HG03469 (cell line): Measurements from ENCODE around the gene SPTBN4.
"Not testable (repeated sequence)": the region's sequence is repeated elsewhere in the genome, so short reads cannot be mapped to it uniquely, and the experiment has no call there.

ENCODE experiments used
- ATAC-seq: cut with Tn5 transposase; IDR thresholded peaks from one replicate; pipeline ENCODE4 v1.9.1; 2021; ENCODE audit warnings: mild to moderate bottlenecking, moderate library complexity, moderate number of reproducible peaks; ENCODE audit not compliant: unreplicated experiment

Gene SPTBN4

GRCh38 chr19:40559394-40559793, 92.6 kb downstream of the SPTBN4 start:
- no peak for ATAC-seq

DNA sequence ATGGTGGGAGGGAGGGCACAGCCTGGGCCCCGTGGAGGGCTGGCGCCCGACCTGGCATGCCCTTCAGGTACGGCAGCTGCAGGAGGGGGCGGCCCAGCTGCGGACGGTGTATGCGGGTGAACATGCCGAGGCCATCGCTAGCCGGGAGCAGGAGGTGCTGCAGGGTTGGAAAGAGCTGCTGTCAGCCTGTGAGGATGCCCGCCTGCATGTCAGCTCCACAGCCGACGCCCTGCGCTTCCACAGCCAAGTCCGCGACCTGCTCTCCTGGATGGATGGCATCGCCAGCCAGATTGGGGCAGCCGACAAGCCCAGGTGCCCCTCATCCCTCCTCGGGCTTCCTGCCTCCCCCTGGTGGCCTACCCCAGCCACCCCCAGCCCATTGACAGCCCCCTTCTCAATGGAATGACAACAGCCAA, 93.3 kb downstream of the SPTBN4 start:
- no peak for ATAC-seq

- no peak for ATAC-seq
These were observed 95.1 kb downstream of the SPTBN4 start for GRCh38 chr19:40561947-40562346.

DNA sequence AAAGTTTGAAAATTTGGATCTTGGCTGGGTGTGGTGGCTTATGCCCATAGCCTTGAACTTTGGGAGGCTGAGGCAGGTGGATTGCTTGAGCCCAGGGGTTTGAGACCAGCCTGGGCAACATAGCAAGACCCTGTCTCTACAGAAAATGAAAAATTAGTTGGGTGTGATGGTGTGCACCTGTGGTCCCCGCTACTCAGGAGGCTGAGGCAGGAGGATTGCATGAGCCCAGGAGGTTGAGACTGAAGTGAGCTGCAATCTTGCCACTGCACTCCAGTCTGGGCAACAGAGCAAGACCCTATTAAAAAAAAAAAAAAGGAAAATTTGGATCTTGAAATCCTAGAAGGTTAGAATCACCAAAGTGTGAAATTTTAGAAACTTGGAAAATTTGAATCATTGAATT, 97.7 kb downstream of the SPTBN4 start:
- not testable (repeated sequence) for ATAC-seq

GRCh38 chr19:40565355-40565754, 98.6 kb downstream of the SPTBN4 start:
- ATAC-seq = no peak

DNA sequence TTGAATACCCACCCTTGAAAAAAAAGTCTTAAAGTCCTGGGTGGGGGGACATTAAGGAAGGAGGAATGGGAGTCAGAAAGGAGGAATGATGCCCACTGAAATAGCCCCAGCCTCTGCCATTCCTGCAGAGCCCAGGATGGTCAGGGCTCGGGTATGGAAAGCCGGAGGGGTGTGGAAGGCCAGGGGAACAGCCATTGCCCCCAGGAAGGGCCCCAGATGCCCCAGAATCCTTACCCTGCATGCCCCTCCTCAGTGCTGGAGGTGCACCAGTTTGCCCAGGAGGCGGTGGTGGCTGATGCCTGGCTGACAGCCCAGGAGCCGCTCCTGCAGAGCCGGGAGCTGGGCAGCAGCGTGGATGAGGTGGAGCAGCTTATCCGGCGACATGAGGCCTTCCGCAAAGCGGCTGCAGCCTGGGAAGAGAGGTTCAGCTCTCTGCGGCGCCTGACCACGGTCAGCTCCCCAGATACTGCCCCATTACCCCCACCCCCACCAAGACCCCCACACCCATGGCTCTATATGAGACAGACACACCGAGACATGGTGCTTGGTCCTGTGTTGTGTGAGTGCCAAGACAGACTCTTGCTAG, 99.2 kb downstream of the SPTBN4 start:
- no peak for ATAC-seq

GRCh38 chr19:40567040-40567749, 100.4 kb downstream of the SPTBN4 start:
- no peak for ATAC-seq

GRCh38 chr19:40567750-40568494, 101.1 kb downstream of the SPTBN4 start:
- no peak for ATAC-seq

- peak; percentile 63 for ATAC-seq
These were observed 103.7 kb downstream of the SPTBN4 start for GRCh38 chr19:40570313-40571004.

GRCh38 chr19:40571005-40571318, 104.2 kb downstream of the SPTBN4 start:
- no peak for ATAC-seq

DNA sequence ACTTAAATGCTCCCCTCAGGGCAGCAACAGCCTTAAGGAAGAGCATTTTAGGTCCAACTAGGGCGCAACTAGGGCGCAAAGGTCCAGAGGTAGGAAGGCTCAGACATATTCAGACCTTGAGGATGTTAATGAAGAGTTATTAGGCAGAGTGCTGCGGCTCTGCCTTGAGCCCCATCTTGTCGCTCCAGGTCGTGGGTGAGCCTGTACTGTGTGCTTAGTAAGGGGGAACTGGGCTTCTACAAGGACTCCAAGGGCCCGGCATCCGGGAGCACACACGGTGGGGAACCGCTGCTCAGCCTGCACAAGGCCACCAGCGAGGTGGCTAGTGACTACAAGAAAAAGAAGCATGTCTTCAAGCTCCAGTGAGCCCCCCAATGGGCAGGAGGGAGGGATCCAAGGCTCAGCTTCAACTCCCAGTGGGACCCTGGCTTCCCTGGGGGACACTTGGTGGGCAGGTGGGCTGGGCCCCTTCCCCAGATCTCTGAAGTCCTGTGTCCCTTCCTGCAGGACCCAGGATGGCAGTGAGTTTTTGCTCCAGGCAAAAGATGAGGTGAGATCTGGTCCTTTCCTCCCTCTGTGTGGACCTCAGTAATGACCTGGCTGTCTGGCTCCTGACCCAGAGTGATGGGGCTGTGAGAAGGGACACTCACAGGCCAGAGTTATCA, 105.2 kb downstream of the SPTBN4 start:
- ATAC-seq = no peak

DNA sequence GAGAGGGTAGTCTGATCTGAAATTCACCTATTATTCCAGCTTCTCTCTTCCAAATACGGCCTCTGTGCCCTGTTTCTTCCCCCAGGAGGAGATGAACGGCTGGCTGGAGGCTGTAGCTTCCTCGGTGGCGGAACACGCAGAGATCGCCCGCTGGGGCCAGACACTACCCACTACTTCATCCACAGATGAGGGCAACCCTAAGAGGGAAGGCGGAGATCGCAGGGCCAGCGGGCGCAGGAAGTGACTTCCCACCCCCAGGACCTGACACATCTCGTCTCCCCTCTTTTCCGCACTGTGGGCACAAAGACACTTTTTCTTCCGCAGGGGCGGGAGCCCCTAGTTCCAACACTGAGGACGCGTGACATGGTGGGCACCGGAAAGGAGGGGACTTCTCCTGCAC, 108.5 kb downstream of the SPTBN4 start:
- ATAC-seq = no peak

DNA sequence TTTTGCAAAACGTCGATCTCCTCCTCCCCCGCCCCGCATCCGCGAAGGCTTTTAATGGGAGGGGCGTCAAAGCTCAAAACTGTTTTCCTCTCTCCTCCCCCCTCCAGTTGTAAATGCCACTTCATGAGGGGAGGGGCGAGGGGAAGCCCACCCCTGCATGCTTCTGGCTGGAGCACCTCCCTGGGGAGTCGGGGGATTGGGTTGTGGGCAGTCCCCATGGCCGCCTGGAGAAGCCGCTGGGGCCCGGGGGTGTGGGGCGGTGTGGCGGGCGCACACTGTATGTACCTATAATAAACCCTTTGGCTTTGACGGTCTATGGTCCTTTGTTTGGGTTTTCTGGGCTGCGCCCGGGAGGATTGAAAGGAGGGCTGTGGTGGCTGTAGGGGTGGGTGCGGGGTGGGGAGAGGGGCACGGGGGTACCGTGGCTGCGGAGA, 109.4 kb downstream of the SPTBN4 start:
- no peak for ATAC-seq

GRCh38 chr19:40576585-40577451, 110.0 kb downstream of the SPTBN4 start, which contains the start of gene SHKBP1:
SHKBP1 (plus strand) TSS chr19:40576873; CDS start chr19:40576900, 27 bp downstream.
- peak; percentile 84 for ATAC-seq

GRCh38 chr19:40578442-40578908, 111.7 kb downstream of the SPTBN4 start:
- ATAC-seq = no peak

- ATAC-seq = no peak
These were observed 113.8 kb downstream of the SPTBN4 start for GRCh38 chr19:40580619-40581018.

DNA sequence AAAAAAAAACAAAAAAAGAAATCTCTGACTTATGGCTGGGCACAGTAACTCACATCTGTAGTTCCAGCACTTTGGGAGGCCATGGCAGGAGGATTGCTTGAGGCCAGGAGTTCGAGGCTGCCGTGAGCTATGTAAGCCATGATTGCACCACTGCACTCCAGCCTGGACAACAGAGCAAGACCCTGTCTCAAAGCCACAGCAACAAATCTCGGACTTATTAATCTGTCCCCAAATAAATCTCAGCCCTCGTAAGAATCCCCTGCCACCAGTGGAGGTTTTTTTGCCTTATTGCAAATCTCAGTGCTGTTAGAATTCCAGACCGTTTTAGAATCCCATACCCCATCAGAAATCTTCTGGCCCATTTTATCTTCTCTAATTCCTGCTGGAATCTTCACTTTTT, 114.7 kb downstream of the SPTBN4 start:
- ATAC-seq = no peak

DNA sequence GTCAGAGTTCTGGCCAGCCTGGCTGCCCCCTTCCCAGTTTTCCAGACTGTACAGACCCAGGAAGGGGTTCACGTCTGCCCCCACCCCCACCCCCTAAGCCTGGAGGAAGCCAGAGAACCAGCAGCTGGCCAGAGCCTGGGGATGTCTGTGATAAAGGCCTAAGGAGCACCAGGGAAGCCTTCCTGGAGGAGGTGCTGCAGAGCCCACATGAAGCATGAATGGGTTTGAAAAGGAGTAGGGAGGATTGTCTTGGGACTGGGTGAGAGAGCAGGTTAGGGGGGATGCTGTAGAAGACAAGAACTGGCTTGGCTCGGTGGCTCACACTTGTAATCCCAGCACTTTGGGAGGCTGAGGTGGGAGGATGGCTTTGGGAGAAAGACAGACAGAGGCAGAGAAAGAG, 115.7 kb downstream of the SPTBN4 start:
- no peak for ATAC-seq

DNA sequence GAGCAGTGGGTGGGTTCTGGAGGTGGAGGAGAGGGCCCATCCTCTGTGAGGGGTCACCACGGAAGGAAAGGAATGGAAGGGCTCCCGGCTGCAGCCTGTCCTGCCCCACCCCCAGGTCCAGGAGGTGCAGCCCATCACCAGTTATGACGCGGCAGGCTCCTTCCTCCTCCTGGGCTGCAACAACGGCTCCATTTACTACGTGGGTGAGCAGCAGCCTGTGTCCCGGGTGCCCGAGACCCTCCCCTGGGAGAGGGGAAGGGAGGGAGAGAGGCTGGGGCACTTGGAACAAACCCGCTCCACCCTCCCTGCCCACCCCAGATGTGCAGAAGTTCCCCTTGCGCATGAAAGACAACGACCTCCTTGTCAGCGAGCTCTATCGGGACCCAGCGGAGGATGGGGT, 116.5 kb downstream of the SPTBN4 start:
- no peak for ATAC-seq

DNA sequence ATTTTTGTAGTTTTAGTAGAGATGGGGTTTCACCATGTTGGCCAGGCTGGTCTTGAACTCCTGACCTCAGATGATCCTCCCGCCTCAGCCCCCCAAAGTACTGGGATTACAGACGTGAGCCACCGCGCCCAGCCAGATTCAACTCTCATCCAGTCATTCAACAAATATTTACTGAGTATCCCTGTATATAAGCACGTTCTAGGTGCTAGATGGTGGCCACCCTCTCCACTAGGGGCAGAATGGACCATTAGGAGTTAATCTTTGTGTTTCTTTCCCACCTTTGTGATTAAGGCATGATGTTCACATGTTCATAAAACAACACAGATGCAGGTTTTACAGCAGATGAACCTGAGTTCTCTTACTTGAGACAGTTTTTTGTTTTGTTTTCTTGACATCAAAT, 117.2 kb downstream of the SPTBN4 start:
- no peak for ATAC-seq
